T-helper 1 cell (primary cell): Measurements from ENCODE around the gene AP2S1.
"Not testable (repeated sequence)": the region's sequence is repeated elsewhere in the genome, so short reads cannot be mapped to it uniquely, and the experiment has no call there.

Experiments used
- DNase-seq, 5 donors: peaks; one replicate each; pipeline ENCODE4 v3.0.0-alpha.2; 2012 to 2020
- total RNA-seq, 4 donors: gene quantifications; one replicate each; lab custom pipeline; 2026; lab: John Stamatoyannopoulos, UW

Gene AP2S1
- total RNA-seq: 9.8 to 18.2 (median 11.7) reads per million in 4 donors

GRCh38 chr19:46850228-46851203 lies at the start of gene AP2S1:
Gene AP2S1 (minus strand): TSS chr19:46850846. CDS start chr19:46850766, 80 bp downstream.
- DNase-seq: peak; percentile 78 to 96 (median 91)

- DNase-seq: no peak
Measured at GRCh38 chr19:46900341-46900740, 49.7 kb upstream of the AP2S1 start.

GRCh38 chr19:46898731-46899130 lies 48.1 kb upstream of the AP2S1 start:
- DNase-seq: no peak

DNA sequence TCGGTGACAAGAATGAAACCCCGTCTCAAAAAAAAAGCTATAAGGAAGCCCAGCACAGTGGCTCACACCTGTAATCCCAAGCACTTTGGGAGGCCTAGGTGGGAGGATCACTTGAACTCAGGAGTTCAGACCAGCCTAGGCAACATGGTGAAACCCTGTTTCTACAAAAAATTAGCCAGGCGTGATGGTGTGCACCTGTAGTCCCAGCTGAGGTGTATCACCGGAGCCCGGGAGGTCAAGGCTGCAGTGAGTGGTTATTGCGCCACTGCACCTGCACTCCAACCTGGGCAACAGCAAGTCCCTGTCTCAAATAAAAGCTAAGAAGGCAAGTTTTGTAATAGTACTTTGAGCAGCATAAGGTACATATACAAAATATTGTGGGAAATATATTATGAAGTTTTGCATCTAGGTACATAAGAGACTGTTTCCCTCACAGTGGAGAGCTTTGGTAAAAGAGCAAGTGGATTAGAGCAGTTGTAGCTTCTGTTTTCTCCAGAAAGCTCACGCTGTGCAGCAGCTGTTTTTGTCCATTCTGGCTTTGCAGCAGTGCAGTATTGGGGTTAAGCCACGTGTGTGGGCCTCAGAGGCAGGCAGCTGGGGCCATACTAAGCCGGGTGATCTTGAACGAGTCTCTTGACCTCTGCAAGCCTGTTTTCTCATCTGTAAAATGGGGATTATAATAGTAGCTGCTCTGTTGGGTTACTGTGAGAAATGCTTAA lies 45.6 kb upstream of the AP2S1 start:
- no peak for DNase-seq

- DNase-seq: no peak
Measured at GRCh38 chr19:46892252-46893179, 41.9 kb upstream of the AP2S1 start.

DNA sequence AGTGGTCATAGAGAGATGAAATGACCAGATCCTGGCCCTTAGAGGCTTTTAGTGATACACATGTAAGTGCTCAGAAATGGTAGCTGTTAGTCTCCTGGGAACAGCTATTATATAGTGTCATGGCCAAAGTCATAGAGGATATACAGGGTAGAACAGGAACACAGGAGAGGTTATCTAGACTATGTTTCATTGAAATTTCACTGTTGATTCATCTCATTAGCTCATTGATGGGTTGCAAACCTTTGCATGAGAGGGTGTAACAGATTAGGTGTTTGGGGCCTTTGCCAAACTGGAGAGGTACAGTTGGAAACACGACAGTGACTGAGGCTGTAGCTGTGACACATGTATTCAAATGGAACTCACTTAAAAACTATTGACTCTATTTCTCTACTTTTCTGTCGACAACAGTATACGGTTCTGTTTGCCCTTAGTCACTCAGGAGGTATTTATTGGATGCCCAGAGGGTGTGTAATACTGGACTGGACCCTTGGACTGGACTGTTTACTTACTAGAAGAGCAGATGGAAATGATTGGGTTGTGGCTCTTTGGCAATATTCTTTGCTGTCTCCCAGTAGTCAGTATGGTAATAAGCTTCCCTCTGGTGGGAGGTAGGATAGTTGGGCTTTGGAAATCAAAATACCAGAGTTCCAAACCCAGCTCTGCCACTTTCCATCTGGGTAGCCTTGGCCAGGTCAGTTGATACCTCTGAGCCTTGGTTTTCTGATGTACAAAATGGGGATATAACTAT lies 40.0 kb upstream of the AP2S1 start:
- no peak for DNase-seq

GRCh38 chr19:46887240-46887782 lies 36.7 kb upstream of the AP2S1 start:
- DNase-seq: no peak

DNA sequence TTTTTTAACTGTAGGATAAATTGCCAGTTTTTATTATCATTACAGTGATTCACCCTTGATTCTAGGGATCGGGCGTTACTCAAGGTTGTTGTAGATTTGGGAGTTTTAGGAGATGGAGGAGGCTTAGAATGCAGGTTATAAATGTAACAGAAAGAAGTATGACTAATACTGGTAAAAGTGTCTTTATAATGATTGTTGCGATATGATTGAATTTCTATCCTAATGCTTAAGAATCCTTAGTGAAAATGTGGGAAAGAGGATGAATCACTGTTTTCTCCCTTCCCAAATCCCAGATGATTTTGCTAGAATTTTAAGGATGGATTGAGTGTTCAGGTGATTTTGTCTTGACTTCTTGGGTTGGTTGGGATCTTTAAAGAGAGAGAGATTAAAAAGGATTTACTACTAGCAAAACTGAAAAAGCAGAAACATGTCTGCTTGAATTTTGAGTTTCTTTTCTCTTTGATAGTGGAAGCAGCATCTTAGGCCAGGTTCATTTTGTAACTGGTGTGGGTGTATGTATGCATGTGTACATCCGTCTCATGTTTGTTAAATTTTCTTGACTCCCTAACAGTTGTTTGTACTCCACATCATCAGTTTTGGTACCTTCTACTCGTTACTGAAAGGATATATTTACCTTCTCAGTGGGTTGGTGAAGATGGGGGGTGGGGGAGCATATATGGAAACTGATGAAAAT lies 36.0 kb upstream of the AP2S1 start:
- no peak for DNase-seq

GRCh38 chr19:46885411-46885810 lies 34.8 kb upstream of the AP2S1 start:
- DNase-seq: no peak

DNA sequence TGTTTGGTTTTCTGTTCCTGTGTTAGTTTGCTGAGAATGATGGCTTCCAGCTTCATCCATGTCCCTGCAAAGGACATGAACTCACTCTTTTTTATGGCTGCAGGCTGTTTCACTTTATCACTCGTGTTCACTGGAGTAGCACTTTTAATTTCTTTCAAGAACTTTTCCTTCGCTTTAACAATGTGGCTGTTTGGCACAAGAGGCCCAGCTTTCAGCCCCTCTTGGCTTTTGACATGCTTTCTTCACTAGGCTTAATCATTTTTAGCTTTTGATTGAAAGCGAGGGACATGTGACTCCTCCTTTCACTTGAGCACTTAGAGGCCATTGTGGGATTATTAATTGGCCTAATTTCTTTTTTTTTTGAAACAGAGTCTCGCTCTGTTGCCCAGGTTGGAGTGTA lies 32.1 kb upstream of the AP2S1 start:
- DNase-seq: not testable (repeated sequence)

DNA sequence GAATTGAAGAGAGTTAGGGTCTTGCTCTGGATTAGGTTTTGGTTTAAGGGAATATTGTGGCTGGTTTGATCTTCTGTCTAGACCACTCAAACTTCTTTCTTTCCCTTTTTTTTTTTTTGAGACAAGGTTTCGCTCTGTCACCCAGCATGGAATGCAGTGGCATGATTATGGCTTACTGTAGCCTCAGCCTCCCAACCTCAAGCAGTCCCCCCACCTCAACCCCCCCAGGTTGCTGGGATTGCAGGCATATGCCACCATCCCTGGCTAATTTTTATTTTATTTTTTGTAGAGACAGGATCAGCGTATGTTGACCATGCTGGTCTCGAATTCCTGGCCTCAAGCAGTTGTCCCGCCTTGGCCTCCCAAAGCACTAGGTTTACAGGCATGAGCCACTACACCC lies 31.4 kb upstream of the AP2S1 start:
- DNase-seq: no peak

DNA sequence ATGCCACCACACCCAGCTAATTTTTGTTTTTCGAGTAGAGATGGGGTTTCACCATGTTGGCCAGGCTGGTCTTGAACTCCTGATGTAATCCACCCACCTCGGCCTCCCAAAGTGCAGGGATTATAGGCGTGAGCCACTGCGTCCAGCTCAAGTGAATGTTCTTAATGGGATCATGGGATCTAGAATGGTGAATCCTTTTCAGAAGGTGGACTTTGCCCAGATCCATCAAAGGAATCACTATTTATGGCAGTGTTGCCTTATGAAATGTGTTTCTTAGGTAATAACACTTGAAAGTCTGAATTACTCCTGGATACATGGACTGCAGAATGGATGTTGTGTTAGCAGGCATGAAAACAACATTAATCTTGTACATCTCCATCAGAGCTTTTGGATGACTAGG lies 30.4 kb upstream of the AP2S1 start:
- DNase-seq: no peak

DNA sequence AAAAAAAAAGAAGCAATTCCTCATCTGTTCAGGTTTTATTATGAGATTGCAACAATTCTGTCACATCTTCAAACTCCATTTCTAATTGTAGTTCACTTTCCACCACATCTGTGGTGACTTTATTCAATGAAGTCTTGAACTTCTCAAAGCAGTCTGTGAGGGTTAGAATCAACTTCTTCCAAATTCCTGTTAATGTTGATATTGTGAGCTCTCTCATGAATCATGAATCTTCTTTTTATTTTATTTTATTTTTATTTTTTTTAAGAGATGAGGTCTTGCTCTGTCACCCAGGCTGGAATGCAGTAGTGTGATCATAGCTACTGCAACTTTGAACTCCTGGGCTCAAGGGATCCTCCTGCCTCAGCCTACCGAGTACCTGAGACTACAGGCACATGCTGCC lies 29.8 kb upstream of the AP2S1 start:
- no peak for DNase-seq

DNA sequence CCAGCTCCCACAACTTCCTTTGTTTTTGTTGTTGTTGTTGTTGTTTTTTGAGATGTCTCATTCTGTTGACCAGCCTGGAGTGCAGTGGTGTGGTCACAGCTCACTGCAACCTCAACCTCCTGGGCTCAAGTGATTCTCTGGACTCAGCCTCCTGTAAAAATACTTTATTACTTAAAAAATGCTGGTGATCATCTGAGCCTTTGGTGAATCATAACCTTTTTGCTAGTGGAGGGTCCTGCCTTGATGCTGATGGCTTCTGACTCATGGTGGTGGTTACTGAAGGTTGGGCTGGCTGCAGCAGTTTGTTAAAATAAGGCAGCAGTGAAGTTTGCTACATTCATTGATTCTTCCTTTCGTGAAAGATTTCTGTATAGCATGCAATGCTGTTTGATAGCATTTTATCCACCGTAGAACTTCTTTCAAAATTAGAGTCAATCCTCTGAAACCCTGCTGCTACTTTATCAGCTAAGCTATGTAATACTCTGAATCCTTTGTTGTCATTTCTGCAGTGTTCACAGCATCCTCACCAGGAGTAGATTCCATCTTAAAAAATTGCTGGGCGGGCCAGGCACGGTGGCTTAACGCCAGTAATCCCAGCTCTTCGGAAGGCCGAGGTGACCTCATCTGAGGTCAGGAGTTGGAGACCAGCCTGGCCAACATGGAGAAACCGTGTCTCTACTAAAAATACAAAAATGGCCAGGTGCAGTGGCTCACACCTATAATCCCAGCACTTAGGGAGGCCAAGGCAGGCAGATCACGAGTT lies 28.1 kb upstream of the AP2S1 start:
- no peak for DNase-seq

GRCh38 chr19:46875657-46876056 lies 25.0 kb upstream of the AP2S1 start:
- no peak for DNase-seq

- DNase-seq: no peak
Measured at GRCh38 chr19:46875234-46875633, 24.6 kb upstream of the AP2S1 start.

DNA sequence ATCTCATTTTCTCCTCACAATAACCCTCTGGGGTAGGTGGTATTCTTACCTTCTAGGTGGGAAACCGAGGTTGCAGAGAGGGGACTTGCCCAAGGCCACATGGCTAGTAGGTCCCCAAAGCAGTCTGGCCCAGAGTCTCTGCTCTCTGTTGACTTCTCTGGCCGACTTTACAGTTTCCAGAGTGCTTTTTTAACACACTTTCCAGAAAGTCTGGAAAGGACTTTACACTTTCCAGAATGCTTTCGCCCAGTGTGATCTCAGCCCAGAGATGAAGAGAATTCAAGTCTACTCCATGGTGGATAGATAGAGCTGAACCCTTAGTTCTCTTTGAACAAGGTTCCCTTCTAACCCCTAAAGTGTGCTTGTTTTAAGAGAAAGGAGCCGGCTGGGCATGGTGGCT lies 22.3 kb upstream of the AP2S1 start:
- no peak for DNase-seq

DNA sequence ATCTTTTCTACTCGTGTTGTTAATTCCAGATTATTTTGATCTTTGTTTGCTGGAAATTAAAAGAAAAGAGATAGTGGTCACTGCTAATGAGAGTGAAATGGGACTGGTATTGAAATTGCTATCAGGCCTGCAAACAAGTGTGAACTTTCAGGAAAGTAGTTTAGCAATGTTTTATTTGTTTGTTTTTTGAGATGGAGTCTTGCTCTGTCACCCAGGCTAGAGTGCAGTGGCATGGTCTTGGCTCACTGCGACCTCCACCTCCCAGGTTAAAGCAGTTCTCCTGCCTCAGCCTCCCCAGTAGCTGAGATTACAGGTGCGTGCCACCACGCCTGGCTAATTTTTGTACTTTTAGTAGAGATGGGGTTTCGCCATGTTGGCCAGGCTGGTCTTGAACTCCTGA lies 20.5 kb upstream of the AP2S1 start:
- DNase-seq: not testable (repeated sequence)

DNA sequence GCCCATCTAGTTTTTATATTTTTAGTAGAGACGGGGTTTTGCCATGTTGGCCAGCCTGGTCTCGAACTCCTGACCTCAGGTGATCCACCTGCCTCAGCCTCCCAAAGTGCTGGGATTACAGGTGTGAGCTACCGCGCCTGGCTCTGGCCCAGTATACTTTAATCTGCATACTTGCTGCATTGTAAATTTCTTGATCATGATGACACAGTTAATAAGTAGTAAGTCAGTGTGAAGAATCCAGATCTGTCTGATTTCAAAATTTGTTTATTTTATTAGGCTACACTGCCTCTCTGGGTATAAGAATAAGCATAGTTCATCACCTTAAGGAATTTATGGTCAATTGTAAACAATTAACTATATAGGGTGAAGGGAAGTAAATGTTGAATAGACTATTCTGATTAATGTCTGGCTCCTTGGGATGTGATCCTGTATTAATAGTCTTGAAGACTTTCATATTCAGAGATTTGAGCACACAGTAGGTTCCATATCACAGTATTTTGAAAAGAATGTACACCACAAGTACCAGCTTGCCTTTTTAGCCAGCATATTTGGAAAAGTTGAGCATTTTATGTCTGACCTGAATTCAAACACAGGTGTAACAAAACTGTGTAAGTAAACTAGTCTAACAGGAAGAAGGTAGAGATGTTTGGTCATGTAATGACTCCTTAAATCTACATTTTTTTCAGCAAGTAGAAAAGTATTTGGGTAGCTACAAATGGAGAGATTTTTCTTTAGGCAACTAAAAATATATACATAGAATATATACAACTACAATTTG lies 17.6 kb upstream of the AP2S1 start:
- DNase-seq: no peak
